ENCODE measurements around the gene PTK7. TPM values are rescaled to one million over a fixed set of nuclear protein-coding genes. Genes with fewer than 3 reads are reported as not detected.

Gene PTK7
- total RNA-seq, 1 donor from 2014 or later: 68.0 TPM

DNA sequence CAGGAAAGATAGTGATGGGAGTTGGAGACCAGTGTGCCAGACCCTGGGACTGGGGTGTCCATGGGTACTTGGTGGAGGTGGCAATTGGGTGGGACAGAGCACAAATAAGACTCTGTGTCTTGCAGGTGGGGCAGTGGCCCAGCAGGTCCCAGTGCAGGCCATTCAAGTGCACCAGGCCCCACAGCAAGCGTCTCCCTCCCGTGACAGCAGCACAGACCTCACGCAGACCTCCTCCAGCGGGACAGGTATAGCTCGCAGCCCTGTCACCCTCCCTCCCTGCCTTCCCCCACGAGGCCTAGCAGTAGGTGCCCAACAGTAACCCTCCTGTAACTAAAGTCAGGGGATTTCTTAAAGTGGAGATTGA lies 100.3 kb downstream of the PTK7 start:
- peaks cover 40% of the 10 kb centered on the region for H4K20me1 ChIP-seq (ENCODE audit: low read depth)
- Mint-ChIP-seq H3K27me3 (ENCODE audit: insufficient read depth, low read depth) (peaks cover 5% of the 10 kb centered on the region), H3K9me3 (no peaks in the 10 kb centered on the region), H3K4me1 (peaks cover 33% of the 10 kb centered on the region), H3K36me3 (peaks cover 17% of the 10 kb centered on the region), H3K4me3 (no peak overlapping the region), H3K27ac (peak overlapping the region; percentile 60)
- peaks cover 16% of the 10 kb centered on the region for H3K4me1 ChIP-seq
- H3K27me3 ChIP-seq: no peaks in the 10 kb centered on the region
- H3K9ac ChIP-seq: no peak overlapping the region
- H3F3A ChIP-seq (ENCODE audit: low read depth): peaks cover 30% of the 10 kb centered on the region
- H2AFZ ChIP-seq (replicated peaks): no peak overlapping the region
- H3K4me2 ChIP-seq: no peak overlapping the region
- H3K9me3 ChIP-seq (ENCODE audit: low read depth): no peaks in the 10 kb centered on the region
- H3K27ac ChIP-seq: no peak overlapping the region
- no peak for DNase-seq (ENCODE audit: low spot score)
- peaks cover 41% of the 10 kb centered on the region for H3K79me2 ChIP-seq (ENCODE audit: low read depth)
- H3K4me3 ChIP-seq: no peak overlapping the region
- H3K36me3 ChIP-seq: no peaks in the 10 kb centered on the region
- TF ChIP-seq EZH2phosphoT487 (IDR thresholded peaks at IDR 0.05) (no peak), EZH2 (IDR thresholded peaks at IDR 0.05) (no peak)
- TF ChIP-seq, protein P1, sequence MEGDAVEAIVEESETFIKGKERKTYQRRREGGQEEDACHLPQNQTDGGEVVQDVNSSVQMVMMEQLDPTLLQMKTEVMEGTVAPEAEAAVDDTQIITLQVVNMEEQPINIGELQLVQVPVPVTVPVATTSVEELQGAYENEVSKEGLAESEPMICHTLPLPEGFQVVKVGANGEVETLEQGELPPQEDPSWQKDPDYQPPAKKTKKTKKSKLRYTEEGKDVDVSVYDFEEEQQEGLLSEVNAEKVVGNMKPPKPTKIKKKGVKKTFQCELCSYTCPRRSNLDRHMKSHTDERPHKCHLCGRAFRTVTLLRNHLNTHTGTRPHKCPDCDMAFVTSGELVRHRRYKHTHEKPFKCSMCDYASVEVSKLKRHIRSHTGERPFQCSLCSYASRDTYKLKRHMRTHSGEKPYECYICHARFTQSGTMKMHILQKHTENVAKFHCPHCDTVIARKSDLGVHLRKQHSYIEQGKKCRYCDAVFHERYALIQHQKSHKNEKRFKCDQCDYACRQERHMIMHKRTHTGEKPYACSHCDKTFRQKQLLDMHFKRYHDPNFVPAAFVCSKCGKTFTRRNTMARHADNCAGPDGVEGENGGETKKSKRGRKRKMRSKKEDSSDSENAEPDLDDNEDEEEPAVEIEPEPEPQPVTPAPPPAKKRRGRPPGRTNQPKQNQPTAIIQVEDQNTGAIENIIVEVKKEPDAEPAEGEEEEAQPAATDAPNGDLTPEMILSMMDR (IDR thresholded peaks at IDR 0.05): no peak

DNA sequence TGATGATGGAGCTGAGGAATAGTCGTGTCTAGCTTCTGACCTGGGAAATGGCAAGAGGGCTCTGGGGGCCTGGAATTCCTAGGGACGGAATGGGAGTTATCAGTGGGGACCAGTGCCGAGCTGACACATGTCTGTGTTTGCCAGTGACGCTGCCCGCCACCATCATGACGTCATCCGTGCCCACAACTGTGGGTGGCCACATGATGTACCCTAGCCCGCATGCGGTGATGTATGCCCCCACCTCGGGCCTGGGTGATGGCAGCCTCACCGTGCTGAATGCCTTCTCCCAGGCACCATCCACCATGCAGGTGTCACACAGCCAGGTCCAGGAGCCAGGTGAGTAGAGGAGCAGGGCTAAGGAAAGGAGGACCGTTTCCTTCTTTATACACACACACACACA lies 102.0 kb downstream of the PTK7 start:
- Mint-ChIP-seq H3K4me1 (peaks cover 36% of the 10 kb centered on the region), H3K4me3 (no peak overlapping the region), H3K36me3 (peaks cover 16% of the 10 kb centered on the region), H3K9me3 (no peaks in the 10 kb centered on the region), H3K27ac (no peak overlapping the region), H3K27me3 (ENCODE audit: insufficient read depth, low read depth) (peaks cover 7% of the 10 kb centered on the region)
- TF ChIP-seq EZH2phosphoT487 (IDR thresholded peaks at IDR 0.05) (no peak), EZH2 (IDR thresholded peaks at IDR 0.05) (no peak)
- TF ChIP-seq, protein P1 (IDR thresholded peaks at IDR 0.05): no peak
- H3K9ac ChIP-seq: no peak overlapping the region
- H3K9me3 ChIP-seq (ENCODE audit: low read depth): no peaks in the 10 kb centered on the region
- H3K27me3 ChIP-seq: no peaks in the 10 kb centered on the region
- H3F3A ChIP-seq (ENCODE audit: low read depth): peaks cover 44% of the 10 kb centered on the region
- H3K36me3 ChIP-seq: no peaks in the 10 kb centered on the region
- DNase-seq (ENCODE audit: low spot score): no peak
- H4K20me1 ChIP-seq (ENCODE audit: low read depth): peaks cover 27% of the 10 kb centered on the region
- no peak overlapping the region for H3K27ac ChIP-seq
- H3K79me2 ChIP-seq (ENCODE audit: low read depth): peaks cover 23% of the 10 kb centered on the region
- peaks cover 12% of the 10 kb centered on the region for H3K4me1 ChIP-seq
- no peak overlapping the region for H3K4me3 ChIP-seq
- no peak overlapping the region for H2AFZ ChIP-seq (replicated peaks)
- H3K4me2 ChIP-seq: no peak overlapping the region

DNA sequence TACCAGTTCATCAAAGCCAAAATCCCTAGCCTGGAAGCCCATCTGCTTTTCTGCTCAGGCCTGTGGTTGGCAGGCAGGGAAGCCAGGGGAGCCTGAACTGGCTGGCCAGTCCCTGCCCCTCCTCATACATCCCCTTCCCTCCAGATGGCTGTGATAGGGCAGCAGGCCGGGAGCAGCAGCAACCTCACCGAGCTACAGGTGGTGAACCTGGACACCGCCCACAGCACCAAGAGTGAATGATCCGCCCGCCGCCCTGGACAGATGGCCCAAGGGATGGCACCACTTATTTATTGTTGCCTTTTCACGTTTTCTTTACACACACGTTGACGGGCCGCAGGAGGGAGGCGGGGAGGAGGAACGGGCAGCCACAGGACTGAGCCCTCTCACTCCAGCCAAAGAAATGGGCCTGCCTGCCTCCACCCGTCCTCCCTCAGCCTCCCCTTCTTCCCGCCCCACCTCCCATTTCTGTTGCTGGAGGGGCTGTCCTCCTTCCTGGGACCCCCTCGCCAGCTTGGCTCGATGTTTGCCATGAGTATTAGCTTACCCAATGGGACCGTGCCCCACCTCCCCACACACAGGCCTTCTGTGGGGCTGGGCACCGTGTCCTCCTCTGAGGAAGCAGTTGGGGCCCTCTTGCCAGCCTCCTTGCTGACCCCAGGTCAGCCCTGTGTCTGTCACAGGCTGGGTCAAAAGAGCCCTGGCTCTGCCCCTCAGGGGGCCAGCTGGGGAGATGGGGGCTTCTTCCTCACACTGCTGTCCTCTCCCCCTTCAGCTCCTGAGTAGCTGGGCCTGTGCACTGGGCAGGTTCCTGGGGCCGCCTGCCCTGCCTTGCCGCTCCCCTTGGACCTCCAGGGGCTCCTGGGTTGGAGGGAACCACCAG lies 103.1 kb downstream of the PTK7 start:
- no peak overlapping the region for H2AFZ ChIP-seq (replicated peaks)
- H3K27ac ChIP-seq: no peak overlapping the region
- peaks cover 3% of the 10 kb centered on the region for H3K4me1 ChIP-seq
- no peak for DNase-seq (ENCODE audit: low spot score)
- H3K9me3 Mint-ChIP-seq: no peaks in the 10 kb centered on the region
- TF ChIP-seq EZH2 (IDR thresholded peaks at IDR 0.05) (no peak), EZH2phosphoT487 (IDR thresholded peaks at IDR 0.05) (no peak)
- no peak overlapping the region for H3K4me3 ChIP-seq
- H3F3A ChIP-seq (ENCODE audit: low read depth): peaks cover 38% of the 10 kb centered on the region
- H3K27me3 Mint-ChIP-seq (ENCODE audit: insufficient read depth, low read depth): peaks cover 7% of the 10 kb centered on the region
- no peaks in the 10 kb centered on the region for H3K9me3 ChIP-seq (ENCODE audit: low read depth)
- no peak overlapping the region for H3K27ac Mint-ChIP-seq
- no peaks in the 10 kb centered on the region for H3K36me3 ChIP-seq
- peaks cover 16% of the 10 kb centered on the region for H3K79me2 ChIP-seq (ENCODE audit: low read depth)
- H4K20me1 ChIP-seq (ENCODE audit: low read depth): peaks cover 17% of the 10 kb centered on the region
- no peak overlapping the region for H3K4me3 Mint-ChIP-seq
- H3K27me3 ChIP-seq: no peaks in the 10 kb centered on the region
- no peak overlapping the region for H3K4me2 ChIP-seq
- peaks cover 16% of the 10 kb centered on the region for H3K36me3 Mint-ChIP-seq
- no peak overlapping the region for H3K9ac ChIP-seq
- H3K4me1 Mint-ChIP-seq: peaks cover 29% of the 10 kb centered on the region

DNA sequence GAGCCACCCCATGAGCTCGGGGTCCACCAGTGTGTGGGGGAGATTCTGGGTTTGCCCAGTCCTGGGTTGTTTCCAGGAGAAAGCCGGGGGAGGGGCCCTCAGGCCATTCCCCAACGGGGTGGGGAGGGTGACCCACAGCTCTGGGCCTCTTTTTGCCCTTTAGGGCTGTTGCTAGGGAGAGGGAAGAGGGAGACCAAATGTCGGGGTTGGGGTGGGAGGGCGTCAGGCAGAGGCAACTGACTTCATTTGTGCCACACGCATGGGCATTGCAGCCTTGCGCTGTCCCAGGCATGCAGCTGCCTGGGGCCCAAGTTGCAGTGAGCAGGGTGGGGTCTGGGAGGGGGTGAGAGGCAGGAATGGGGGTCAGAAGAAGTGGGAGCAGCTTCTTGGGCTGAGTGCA lies 103.9 kb downstream of the PTK7 start:
- no peak for DNase-seq (ENCODE audit: low spot score)
- no peaks in the 10 kb centered on the region for H3K9me3 ChIP-seq (ENCODE audit: low read depth)
- H3K9me3 Mint-ChIP-seq: no peaks in the 10 kb centered on the region
- no peak overlapping the region for H3K4me3 ChIP-seq
- H3K4me2 ChIP-seq: no peak overlapping the region
- peaks cover 13% of the 10 kb centered on the region for H3K79me2 ChIP-seq (ENCODE audit: low read depth)
- TF ChIP-seq, protein P1 (IDR thresholded peaks at IDR 0.05): no peak
- TF ChIP-seq EZH2 (IDR thresholded peaks at IDR 0.05): no peak
- no peak for TF ChIP-seq EZH2phosphoT487 (IDR thresholded peaks at IDR 0.05)
- H3K9ac ChIP-seq: no peak overlapping the region
- no peak overlapping the region for H3K4me3 Mint-ChIP-seq
- H4K20me1 ChIP-seq (ENCODE audit: low read depth): peaks cover 13% of the 10 kb centered on the region
- H3F3A ChIP-seq (ENCODE audit: low read depth): peaks cover 34% of the 10 kb centered on the region
- H3K4me1 Mint-ChIP-seq: peaks cover 24% of the 10 kb centered on the region
- no peaks in the 10 kb centered on the region for H3K27me3 ChIP-seq
- H3K4me1 ChIP-seq: no peaks in the 10 kb centered on the region
- peaks cover 7% of the 10 kb centered on the region for H3K27me3 Mint-ChIP-seq (ENCODE audit: insufficient read depth, low read depth)
- no peak overlapping the region for H3K27ac Mint-ChIP-seq
- H2AFZ ChIP-seq (replicated peaks): no peak overlapping the region
- H3K27ac ChIP-seq: no peak overlapping the region
- H3K36me3 Mint-ChIP-seq: peaks cover 14% of the 10 kb centered on the region
- no peaks in the 10 kb centered on the region for H3K36me3 ChIP-seq

All from neural progenitor cell (in vitro differentiated cells).